Activated naive CD4-positive, alpha-beta T cell treated with Interleukin-2 at 50 U/mL for 16 hours (primary cell): ENCODE results near the gene CD7.

Experiments used
- DNase-seq: peaks from one replicate; pipeline ENCODE4 v3.0.0-alpha.2; 2020

CD7 gene

GRCh38 chr17:82328141-82328993 is 11.0 kb upstream of the CD7 start:
- DNase-seq: no peak

- no peak for DNase-seq
Observed at GRCh38 chr17:82327757-82328140, 10.3 kb upstream of the CD7 start.

DNA sequence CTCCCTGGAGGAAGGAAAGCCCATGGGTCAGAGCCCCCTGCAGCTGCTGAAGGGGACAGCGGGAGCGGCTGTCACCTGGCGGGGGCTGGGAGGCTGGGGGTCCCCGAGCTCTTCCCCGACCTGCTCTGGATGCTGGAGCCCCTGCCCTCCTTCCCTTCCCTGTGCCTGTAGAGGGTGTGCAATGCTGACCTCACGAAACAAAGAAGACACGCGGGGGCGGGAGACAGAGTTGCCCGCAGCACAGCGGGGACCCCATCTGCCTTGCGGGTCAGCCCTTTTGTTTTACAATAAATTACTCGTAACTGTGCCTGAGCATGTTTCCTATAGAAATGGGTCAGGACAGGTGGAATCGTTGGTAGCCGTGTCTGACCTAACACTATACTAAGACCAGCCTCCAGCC is 9.9 kb upstream of the CD7 start:
- DNase-seq: no peak

- no peak for DNase-seq
Observed at GRCh38 chr17:82325286-82326180, 8.1 kb upstream of the CD7 start.

DNA sequence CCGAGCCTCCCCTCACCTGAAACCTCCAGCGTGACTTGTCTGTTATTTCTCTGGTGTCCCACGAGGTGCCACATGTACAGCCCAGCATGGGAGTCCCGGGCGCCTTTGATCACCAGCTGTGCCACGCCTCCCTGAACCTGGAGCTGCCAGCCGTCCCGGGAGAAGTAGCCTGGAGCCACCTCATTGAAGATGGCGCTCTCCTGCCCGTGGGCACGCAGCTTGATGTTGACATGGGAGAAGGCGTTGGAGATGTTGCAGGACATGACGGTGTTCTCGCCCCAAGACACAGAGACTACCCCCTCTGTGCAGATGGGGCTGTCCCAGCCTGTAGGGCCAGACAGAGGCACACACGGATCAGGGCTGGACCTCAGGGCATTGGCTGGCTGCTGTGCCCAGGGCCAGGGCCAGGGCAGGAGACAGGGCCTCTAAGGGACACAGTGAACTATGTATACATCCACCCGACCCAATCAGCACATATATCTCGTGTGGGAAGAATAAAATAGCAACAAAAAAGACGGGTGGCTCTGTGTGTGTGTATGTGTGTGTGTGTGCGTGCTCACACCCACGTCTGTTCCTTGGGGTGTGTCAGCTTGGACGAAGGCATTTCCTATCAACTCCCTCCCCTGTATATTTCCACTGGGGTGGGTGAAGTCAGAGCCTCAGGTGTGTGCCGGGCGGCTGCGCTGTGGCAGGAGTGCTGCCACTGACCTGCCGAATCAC is 7.3 kb upstream of the CD7 start:
- DNase-seq: peak; percentile 27

GRCh38 chr17:82323514-82324234 is 6.3 kb upstream of the CD7 start:
- no peak for DNase-seq

DNA sequence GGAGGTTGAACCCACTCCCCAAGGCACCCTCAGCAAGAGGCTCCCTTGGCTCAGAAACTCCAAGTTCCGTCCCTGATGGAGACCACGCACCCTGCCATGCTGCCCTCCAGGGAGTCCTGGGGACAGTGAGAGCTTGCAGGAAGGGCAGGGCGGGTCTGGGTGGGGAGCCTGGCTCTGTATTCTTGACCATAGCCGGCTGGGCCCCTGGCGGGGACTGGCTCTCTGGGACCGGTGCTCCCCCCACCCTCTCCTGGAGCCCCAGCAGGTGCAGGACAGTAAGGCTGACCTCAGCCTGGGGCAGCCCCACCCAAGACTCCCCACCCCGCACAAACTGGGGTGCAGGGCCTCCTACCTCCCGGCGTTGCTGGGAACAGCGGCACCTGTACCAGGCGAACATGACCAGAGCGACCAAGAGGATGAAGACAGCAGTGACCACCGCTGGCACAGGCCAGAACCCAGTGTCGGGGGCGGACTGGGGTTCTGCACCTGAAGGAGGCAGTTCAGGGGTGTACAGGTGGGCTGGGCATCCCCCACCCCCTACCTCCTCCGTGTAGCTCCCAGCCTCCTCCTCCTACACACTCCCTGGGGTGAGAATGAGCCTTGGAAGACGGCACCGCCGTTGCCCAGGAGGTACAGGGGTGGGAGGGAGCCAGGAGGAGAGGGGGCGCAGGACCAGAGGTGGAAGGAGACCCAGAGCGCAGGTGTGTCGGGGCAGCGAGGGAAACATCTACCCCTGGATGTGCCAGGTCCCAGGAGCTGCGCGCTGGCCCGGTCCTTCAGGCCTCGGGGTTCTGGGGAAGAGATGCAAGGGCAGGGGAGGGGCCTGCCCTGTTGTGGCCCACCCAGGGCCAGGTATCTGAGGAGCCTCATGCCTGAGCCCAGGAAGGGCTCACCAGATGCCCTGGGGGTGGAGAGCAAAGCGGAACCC is 5.4 kb upstream of the CD7 start:
- no peak for DNase-seq

DNA sequence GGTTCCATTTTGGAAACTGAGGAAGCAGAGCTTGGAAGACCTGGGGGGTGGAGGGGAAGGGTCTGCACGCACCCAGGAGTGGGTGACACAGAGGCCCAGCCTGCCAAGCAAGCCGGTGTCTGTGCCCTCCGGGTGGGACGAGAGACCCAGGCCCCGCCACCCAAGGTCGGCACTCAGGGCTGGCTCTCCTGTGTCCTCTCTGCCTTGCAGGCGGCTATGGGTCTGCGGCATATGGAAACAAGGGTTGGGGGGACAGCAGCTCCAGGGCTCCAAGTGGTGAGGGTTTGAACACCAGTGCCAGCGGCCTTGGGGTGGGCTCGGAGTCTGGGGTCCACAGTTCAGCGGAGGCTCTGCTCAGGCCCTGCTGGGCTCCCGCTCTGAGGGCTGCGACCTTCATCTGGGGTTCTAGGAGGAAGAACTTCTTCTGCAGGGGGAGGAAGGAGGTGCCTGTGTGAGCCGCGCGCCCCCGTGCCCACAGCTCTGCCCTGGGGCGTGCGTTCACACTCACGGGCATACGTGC is 4.6 kb upstream of the CD7 start:
- no peak for DNase-seq

DNA sequence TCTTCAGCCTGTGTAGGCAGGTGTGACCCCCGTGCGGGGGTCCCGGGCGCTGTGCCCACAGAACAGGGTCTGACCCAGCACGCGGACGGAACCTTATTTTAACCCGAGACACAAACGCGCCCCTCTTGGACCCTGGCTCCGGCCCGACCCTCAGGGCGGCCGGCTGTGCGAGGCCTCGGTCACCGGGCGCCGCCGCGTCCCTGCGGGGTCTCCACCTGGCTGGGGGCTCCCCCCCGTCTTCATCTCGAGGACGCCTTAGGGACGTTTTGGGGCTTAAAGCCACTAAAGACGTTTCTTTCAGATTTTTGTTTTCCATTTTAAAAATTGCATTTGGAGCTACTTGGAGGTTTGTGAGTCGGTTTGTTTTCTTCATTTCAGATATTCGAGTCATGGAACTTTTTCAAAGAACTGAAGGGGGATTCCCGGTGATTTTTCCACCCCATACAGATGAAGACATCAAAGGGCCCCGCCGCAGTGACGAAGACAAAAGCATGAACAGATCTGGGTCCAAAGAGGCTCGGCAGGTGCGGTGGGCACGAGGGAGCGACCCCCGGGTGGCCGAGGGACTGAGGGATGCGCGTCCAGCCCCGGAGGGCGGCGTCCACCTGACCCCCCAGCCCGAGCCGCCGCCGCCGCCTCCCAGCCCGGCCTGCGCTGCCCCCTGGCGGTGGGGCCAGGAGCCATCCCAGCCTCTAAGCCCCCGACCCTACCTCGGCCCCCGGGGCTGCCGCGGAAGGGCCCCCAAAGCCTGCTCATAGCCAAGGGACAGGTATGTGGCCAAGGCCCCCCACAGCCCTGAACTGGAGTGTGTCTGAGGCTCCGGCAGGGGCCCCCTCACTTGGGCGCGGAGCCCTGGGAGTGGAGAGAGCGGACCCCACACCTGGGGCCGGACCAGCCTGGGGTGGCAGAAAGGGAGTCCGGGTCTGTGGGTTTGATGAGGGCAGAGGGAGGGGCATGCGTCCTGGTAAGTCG is 3.8 kb upstream of the CD7 start:
- peak; percentile 82 for DNase-seq

DNA sequence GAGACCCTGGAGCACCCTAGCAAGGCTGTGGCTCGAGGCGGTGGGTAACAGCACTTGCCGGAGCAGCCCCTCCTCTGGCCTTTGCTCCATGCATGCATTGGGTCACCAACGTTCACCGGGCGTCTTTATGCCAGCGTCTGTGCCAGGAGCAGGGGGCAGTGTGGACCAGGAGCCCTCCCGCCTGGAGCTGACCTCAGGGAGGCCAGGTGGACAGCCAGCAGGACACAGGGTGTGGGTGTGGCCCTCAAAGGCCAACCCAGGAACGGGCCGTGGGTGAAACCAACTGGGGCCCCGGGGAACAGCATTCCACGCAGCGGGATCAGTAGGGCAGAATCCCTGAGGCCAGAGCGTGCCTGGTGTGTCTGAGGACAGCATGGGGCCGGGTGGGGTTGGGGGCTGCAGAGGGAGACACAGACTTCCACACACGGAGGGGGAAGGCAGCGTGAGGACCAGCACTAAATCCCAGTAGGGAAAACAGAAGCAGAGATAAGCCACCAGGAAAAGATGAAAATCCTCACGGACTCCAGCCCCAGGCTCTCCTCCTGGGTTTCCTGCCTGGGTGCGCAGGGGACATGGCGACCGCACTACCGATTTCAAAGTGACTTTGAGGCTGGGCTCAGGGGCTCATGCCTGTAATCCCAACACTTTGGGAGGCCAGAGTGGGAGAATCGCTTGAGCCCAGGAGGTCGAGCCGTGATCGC is 2.9 kb upstream of the CD7 start:
- DNase-seq: no peak

- DNase-seq: no peak
Observed at GRCh38 chr17:82319619-82320062, 2.2 kb upstream of the CD7 start.

- DNase-seq: no peak
Observed at GRCh38 chr17:82318772-82319606, 1.6 kb upstream of the CD7 start.

- no peak for DNase-seq
Observed at GRCh38 chr17:82318169-82318498, 726 bp upstream of the CD7 start.

- DNase-seq: peak; percentile 23
Observed at GRCh38 chr17:82316651-82317393, 586 bp downstream of the CD7 start.

DNA sequence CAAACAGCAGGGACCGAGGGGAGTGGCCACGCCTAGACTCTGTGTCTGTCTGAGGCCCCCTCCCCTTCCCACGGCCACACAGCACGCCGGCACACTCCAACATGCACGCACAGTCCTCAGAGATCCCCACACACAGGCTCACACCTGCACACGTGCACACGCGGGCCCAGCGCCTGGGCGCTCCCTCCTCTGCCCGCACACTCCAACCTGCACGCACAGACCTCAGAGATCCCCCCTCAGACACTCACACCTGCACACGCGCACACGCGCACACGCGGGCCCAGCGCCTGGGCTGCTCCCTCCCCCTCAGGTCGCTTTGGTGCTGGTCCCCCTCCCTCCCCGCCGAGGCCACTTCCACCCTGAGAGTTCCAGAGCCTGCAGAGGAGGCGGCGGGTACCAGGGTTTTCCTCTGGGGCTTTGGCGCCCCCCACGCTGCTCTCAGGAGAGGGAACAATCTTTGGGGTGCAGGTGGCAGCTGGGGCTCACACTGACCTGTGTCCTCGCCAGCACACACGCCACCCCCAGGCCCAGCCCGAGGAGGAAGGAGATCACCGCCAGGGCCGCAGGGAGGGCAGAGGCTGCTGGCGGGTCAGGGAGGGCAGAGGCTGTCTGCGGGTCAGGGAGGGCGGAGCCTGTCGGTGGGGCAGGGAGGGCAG is 1.6 kb downstream of the CD7 start:
- peak; percentile 53 for DNase-seq

DNA sequence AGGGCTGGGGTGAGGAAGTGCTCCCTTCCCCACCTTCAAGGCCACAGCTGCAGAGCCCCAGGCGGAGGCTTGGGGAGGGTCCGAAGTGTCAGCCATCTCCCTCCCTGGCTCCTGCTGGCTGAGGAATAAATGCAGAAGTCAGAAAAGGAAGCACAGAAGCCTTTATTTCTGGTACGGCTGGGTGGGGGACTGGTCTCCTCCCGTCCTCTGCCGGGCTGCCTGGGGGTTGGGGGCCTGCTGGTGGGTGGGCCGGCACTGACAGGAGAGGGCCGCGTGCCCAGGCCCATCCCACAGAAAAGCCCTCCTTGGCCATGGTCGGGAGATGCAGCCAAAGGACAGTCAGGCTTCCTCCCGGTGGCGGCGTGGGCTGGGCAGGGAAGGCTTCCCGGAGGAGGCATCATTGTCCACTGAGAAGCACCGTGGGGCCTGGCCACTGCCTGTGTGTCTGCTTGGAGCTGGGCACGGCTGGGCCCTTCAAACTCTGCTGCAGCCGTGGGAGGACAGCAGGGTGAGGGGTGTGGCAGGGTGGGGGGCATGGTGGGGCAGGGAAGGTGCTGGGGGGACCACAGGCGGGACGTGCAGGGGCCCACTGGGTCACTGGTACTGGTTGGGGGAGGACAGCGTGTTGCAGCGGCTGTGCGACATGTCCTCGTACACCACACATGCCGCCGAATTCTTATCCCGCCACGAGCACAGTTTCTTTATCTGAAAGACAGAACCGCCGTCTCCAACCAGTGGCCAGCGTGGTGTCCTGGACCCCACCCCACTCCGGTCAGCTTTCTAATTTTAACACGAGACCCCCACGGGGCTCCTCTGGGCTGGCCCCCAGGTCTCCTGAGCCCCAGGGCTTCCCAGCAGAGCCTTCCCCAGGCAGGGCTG is 2.4 kb downstream of the CD7 start:
- no peak for DNase-seq
